ENCODE results near the gene ANXA2R. TPM values are rescaled to one million over a fixed set of nuclear protein-coding genes. Genes with fewer than 3 reads are reported as not detected.

ANXA2R gene
- total and polyA plus RNA-seq, 9 of the 15 experiments (the other 6 are each of a cell fraction or from before 2014, with no cell fraction given), result 2.1 to 4.8 (median 3.4) TPM

DNA sequence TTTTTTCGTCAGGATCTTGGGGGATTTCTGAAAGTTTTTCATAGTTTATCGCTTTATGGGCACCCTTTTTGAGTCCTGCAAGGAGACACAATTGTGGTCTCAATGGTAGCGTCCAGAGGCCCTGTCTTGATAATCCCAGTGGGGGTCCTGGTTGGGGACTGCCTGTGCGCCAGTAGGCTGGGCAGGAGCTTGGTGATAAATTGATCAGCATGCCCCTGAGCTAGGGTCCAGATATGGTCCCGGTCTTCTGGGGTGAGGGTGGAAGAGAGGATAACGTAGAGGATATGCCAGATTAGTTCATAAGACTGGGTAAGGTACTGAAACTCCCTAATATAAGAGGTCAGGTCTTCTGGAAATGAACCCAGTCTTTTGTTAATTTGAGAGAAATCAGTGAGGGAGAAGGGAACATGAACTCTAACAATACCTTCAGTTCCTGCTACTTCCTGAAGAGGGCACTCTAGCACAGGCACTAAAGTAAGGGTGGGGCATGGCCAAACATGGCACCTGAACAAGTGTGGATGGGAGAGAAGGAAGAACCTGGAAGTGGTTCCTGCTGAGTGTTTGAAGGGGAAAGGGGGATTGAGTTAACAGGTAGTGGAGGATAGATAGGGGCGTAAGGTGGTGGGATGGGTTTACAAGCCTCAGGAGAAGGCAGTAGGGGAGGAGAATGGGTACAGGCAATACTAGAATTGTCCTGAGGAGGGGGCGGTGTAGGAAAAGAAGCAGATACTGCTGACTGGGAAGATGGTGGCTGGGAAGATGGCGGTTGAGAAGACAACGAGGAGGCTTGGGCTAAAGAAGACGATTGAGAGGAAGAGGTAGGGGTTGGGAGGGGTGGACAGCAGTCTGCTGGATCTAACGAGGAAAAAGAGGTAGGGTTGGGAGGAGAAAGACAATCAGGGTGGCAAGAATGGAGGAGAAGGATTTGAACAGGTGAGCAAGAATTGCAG is 33.8 kb upstream of the ANXA2R start (continued):
- TF ChIP-seq, protein P1, sequence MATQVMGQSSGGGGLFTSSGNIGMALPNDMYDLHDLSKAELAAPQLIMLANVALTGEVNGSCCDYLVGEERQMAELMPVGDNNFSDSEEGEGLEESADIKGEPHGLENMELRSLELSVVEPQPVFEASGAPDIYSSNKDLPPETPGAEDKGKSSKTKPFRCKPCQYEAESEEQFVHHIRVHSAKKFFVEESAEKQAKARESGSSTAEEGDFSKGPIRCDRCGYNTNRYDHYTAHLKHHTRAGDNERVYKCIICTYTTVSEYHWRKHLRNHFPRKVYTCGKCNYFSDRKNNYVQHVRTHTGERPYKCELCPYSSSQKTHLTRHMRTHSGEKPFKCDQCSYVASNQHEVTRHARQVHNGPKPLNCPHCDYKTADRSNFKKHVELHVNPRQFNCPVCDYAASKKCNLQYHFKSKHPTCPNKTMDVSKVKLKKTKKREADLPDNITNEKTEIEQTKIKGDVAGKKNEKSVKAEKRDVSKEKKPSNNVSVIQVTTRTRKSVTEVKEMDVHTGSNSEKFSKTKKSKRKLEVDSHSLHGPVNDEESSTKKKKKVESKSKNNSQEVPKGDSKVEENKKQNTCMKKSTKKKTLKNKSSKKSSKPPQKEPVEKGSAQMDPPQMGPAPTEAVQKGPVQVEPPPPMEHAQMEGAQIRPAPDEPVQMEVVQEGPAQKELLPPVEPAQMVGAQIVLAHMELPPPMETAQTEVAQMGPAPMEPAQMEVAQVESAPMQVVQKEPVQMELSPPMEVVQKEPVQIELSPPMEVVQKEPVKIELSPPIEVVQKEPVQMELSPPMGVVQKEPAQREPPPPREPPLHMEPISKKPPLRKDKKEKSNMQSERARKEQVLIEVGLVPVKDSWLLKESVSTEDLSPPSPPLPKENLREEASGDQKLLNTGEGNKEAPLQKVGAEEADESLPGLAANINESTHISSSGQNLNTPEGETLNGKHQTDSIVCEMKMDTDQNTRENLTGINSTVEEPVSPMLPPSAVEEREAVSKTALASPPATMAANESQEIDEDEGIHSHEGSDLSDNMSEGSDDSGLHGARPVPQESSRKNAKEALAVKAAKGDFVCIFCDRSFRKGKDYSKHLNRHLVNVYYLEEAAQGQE (IDR thresholded peaks at IDR 0.05; ENCODE audit: borderline replicate concordance), result peak; percentile 73; the same call in 1 of the 2 replicates
- TF ChIP-seq, protein P1 (CRISPR knock-in tag; IDR thresholded peaks at IDR 0.05; ENCODE audit: low read depth), result no peak
- TF ChIP-seq FOXK2 (conservative IDR thresholded peaks at IDR 0.05 in 1 of 2, IDR thresholded peaks at IDR 0.05 in 1 of 2; ENCODE audit: low read depth in 2 of 2), result peak; percentile 67 to 68
- peak; percentile 86 for TF ChIP-seq THRAP3 (IDR thresholded peaks at IDR 0.05; ENCODE audit: borderline replicate concordance)
- TF ChIP-seq CREB1 (IDR thresholded peaks at IDR 0.05), result no peak
- TF ChIP-seq CREB1 (CRISPR knock-in tag; IDR thresholded peaks at IDR 0.05), result no peak
- TF ChIP-seq, protein P2, sequence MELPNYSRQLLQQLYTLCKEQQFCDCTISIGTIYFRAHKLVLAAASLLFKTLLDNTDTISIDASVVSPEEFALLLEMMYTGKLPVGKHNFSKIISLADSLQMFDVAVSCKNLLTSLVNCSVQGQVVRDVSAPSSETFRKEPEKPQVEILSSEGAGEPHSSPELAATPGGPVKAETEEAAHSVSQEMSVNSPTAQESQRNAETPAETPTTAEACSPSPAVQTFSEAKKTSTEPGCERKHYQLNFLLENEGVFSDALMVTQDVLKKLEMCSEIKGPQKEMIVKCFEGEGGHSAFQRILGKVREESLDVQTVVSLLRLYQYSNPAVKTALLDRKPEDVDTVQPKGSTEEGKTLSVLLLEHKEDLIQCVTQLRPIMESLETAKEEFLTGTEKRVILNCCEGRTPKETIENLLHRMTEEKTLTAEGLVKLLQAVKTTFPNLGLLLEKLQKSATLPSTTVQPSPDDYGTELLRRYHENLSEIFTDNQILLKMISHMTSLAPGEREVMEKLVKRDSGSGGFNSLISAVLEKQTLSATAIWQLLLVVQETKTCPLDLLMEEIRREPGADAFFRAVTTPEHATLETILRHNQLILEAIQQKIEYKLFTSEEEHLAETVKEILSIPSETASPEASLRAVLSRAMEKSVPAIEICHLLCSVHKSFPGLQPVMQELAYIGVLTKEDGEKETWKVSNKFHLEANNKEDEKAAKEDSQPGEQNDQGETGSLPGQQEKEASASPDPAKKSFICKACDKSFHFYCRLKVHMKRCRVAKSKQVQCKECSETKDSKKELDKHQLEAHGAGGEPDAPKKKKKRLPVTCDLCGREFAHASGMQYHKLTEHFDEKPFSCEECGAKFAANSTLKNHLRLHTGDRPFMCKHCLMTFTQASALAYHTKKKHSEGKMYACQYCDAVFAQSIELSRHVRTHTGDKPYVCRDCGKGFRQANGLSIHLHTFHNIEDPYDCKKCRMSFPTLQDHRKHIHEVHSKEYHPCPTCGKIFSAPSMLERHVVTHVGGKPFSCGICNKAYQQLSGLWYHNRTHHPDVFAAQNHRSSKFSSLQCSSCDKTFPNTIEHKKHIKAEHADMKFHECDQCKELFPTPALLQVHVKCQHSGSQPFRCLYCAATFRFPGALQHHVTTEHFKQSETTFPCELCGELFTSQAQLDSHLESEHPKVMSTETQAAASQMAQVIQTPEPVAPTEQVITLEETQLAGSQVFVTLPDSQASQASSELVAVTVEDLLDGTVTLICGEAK (IDR thresholded peaks at IDR 0.05), result peak; percentile 37; the same call in 1 of the 2 replicates
- TF ChIP-seq, protein P2 (CRISPR knock-in tag; IDR thresholded peaks at IDR 0.05), result no peak
- TF ChIP-seq NR2C2 (CRISPR knock-in tag; IDR thresholded peaks at IDR 0.05), result no peak
- TF ChIP-seq NR2C2 (tag; IDR thresholded peaks at IDR 0.05), result no peak

Measured in K562 (cell line).